ENCODE data around the gene ARRDC2. TPM values are rescaled to one million over a fixed set of nuclear protein-coding genes. Genes with fewer than 3 reads are reported as not detected.
"Not testable (repeated sequence)": the region's sequence is repeated elsewhere in the genome, so short reads cannot be mapped to it uniquely, and the experiment has no call there.

Gene ARRDC2
- total and polyA plus RNA-seq, 10 of the 15 experiments (the other 5 are each of a cell fraction or from before 2014, with no cell fraction given), result 0.48 to 10.1 (median 4.8) TPM

DNA sequence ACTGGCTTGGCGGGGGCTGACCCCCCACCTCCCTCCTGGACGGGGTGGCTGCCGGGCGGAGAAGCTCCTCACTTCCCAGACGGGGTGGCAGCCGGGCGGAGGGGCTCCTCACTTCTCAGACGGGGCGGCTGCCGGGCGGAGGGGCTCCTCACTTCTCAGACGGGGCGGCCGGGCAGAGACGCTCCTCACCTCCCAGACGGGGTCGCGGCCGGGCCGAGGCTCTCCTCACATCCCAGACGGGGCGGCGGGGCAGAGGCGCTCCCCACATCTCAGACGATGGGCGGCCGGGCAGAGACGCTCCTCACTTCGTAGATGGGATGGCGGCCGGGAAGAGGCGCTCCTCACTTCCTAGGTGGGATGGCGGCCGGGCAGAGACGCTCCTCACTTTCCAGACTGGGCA, 2.2 kb upstream of the ARRDC2 start:
- H3K4me3 ChIP-seq; ATAC-seq; in situ Hi-C loops (cut with MboI); H3K27me3 ChIP-seq (replicated peaks in 1 of 2; ENCODE audit: control insufficient read depth in 2 of 2, insufficient read depth in 2 of 2, low read length in 1 of 2); H3K36me3 ChIP-seq (ENCODE audit: control insufficient read depth in 2 of 2, insufficient read depth in 2 of 2, low read length in 1 of 2); RAD21 ChIA-PET (ENCODE audit: unreplicated experiment); H3K4me2 ChIP-seq (ENCODE audit: control insufficient read depth, insufficient read depth); H4K20me1 ChIP-seq (ENCODE audit: control insufficient read depth, insufficient read depth); H2AFZ ChIP-seq (ENCODE audit: control insufficient read depth, low read depth, low read length); BruUV-seq (replicated peaks); H3K9ac ChIP-seq (ENCODE audit: control insufficient read depth, insufficient read depth, low read length); FAIRE-seq; DNase-seq (ENCODE audit: low read depth, low spot score); H3K9me3 ChIP-seq (replicated peaks; ENCODE audit: control insufficient read depth, insufficient read depth, low read length); H3K27ac ChIP-seq (ENCODE audit: control insufficient read depth, insufficient read depth): not testable (repeated sequence)
- Histone ChIP-seq H3K4me1 (ENCODE audit: control insufficient read depth, insufficient read depth, low read length) (peaks cover 24% of the 10 kb centered on the region), H3K79me2 (ENCODE audit: control insufficient read depth, insufficient read depth, low read length) (peaks cover 10% of the 10 kb centered on the region)
- ChIA-PET SMC1A (ENCODE audit: uncharacterized antibody, unreplicated experiment) (interaction anchor here (1.0 kb wide), 1 partner anchor 56 kb away, joined by 3 read pairs; no protein-coding TSS in a partner anchor), CTCF (interaction anchor here (3.7 kb wide), 1 partner anchor 53 kb away, joined by 81 read pairs; no protein-coding TSS in a partner anchor), POLR2A (interaction anchor here (0.6 kb wide), 1 partner anchor 101 kb away, joined by 3 read pairs; no protein-coding TSS in a partner anchor)
- intact Hi-C loops (cut with micrococcal nuclease; ENCODE audit: unreplicated experiment), result loop anchor here (2.0 kb wide), 2 partner anchors 103 to 163 kb away; no protein-coding TSS in a partner anchor
- 94% methylated on average over 19 of the region's 35 CpGs for WGBS (ENCODE audit: insufficient coverage, insufficient replicate concordance, low lambda C conversion rate, missing lambda C conversion rate)

DNA sequence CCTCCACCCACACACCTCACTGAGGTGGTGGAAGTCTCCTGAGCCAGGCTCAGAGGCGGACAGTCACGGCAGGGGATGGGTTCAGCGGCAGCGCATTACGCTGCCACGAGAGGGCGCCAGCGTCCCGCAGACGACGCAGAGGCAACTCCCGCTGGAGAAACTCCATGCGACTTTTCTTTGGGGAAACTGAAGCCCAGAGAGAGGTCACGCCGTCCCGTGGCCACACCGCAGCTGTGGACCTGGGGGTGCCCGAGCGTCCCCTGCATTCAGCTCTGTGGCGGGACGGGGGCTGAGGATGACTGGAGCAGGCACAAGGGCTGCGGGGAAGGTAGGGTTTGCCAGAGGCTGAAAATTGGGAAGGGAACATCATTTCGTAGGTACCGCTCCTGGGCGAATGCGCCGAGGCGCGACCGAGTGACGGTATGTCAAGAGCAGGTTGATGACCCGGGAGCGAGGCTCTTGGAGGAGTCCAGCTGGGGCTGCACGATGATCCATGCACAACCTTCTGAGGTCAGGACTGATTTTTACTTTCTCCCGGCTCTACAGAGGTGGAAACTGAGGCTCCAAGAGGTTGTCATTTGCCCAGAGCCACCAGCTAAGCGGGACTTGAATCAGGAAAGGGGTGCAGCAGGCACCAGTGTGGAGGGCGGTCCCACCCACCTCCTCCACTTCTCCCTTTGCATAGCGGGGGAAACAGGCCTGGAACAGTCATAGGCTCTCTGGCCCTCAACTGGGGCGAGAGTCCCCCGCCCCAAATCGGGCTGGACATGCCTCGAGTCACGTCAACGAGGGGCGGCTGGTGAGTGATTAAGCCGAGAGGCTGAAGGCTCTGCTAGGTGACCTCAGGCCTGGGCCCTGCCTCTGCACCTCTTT, 690 bp upstream of the ARRDC2 start:
- peaks cover 22% of the 10 kb centered on the region for H3K4me1 ChIP-seq (ENCODE audit: control insufficient read depth, insufficient read depth, low read length)
- in situ Hi-C loops (cut with MboI), result no loop called here
- peaks cover 3% of the 10 kb centered on the region for H3K79me2 ChIP-seq (ENCODE audit: control insufficient read depth, insufficient read depth, low read length)
- ATAC-seq (peak; percentile 95), DNase-seq (ENCODE audit: low read depth, low spot score) (no peak), FAIRE-seq (peak; percentile 96)
- intact Hi-C loops (cut with micrococcal nuclease; ENCODE audit: unreplicated experiment), result loop anchor here (1.0 to 2.0 kb wide), 3 partner anchors 51 to 162 kb away; no protein-coding TSS in a partner anchor
- H3K9ac ChIP-seq (ENCODE audit: control insufficient read depth, insufficient read depth, low read length), result no peak overlapping the region
- H3K36me3 ChIP-seq (ENCODE audit: control insufficient read depth in 2 of 2, insufficient read depth in 2 of 2, low read length in 1 of 2), result peaks cover 7 to 9% of the 10 kb centered on the region in 2 experiments
- no peak overlapping the region for H3K27ac ChIP-seq (ENCODE audit: control insufficient read depth, insufficient read depth)
- H3K27me3 ChIP-seq (replicated peaks in 1 of 2; ENCODE audit: control insufficient read depth in 2 of 2, insufficient read depth in 2 of 2, low read length in 1 of 2), result no peaks in the 10 kb centered on the region
- no TSS peak for BruUV-seq (replicated peaks)
- H2AFZ ChIP-seq (ENCODE audit: control insufficient read depth, low read depth, low read length), result no peak overlapping the region
- peak overlapping the region; percentile 45 for H3K4me3 ChIP-seq
- peak overlapping the region; percentile 75 for H3K4me2 ChIP-seq (ENCODE audit: control insufficient read depth, insufficient read depth)
- CTCF ChIA-PET, result interaction anchor here (0.7 to 3.7 kb wide), 11 partner anchors 13 to 243 kb away, joined by 3 to 81 read pairs (median 4); partner anchors contain the start of gene PIK3R2
- RAD21 ChIA-PET (ENCODE audit: unreplicated experiment), result interaction anchor here (1.0 to 1.7 kb wide), 7 partner anchors 13 to 161 kb away, joined by 3 to 7 read pairs (median 6); no protein-coding TSS in a partner anchor
- H4K20me1 ChIP-seq (ENCODE audit: control insufficient read depth, insufficient read depth), result no peaks in the 10 kb centered on the region
- WGBS (ENCODE audit: insufficient coverage, insufficient replicate concordance, low lambda C conversion rate, missing lambda C conversion rate), result 3% methylated on average over 38 of the region's 46 CpGs
- H3K9me3 ChIP-seq (replicated peaks; ENCODE audit: control insufficient read depth, insufficient read depth, low read length), result no peaks in the 10 kb centered on the region
- POLR2A ChIA-PET, result interaction anchor here (0.6 to 1.4 kb wide), 3 partner anchors 55 to 167 kb away, joined by 3 to 7 read pairs (median 3); no protein-coding TSS in a partner anchor
- SMC1A ChIA-PET (ENCODE audit: uncharacterized antibody, unreplicated experiment), result interaction anchor here (0.6 to 2.0 kb wide), 11 partner anchors 17 to 218 kb away, joined by 3 to 21 read pairs (median 4); no protein-coding TSS in a partner anchor
- TF ChIP-seq HDGF (IDR thresholded peaks at IDR 0.05) (no peak), SREBF2 (IDR thresholded peaks at IDR 0.05; ENCODE audit: low read length) (no peak), ATF7 (IDR thresholded peaks at IDR 0.05; ENCODE audit: low read depth) (no peak), TCF12 (IDR thresholded peaks at IDR 0.05; ENCODE audit: low read depth, low read length) (no peak), ESRRA (IDR thresholded peaks at IDR 0.05; ENCODE audit: low read length) (no peak), STAT3 (IDR thresholded peaks at IDR 0.05; ENCODE audit: low read depth, low read length) (no peak), IRF4 (IDR thresholded peaks at IDR 0.05; ENCODE audit: low read depth, low read length) (peak; percentile 67; the same call in 1 of the 2 replicates), HCFC1 (IDR thresholded peaks at IDR 0.05; ENCODE audit: low read length) (no peak), SMARCA5 (IDR thresholded peaks at IDR 0.05) (peak; percentile 64; the same call in 1 of the 2 replicates), ZSCAN29 (IDR thresholded peaks at IDR 0.05) (no peak), STAT1 (conservative IDR thresholded peaks at IDR 0.05) (0 out of 2 replicates have a peak, but pooled peaks have one; percentile 84)
- TF ChIP-seq, protein P1, sequence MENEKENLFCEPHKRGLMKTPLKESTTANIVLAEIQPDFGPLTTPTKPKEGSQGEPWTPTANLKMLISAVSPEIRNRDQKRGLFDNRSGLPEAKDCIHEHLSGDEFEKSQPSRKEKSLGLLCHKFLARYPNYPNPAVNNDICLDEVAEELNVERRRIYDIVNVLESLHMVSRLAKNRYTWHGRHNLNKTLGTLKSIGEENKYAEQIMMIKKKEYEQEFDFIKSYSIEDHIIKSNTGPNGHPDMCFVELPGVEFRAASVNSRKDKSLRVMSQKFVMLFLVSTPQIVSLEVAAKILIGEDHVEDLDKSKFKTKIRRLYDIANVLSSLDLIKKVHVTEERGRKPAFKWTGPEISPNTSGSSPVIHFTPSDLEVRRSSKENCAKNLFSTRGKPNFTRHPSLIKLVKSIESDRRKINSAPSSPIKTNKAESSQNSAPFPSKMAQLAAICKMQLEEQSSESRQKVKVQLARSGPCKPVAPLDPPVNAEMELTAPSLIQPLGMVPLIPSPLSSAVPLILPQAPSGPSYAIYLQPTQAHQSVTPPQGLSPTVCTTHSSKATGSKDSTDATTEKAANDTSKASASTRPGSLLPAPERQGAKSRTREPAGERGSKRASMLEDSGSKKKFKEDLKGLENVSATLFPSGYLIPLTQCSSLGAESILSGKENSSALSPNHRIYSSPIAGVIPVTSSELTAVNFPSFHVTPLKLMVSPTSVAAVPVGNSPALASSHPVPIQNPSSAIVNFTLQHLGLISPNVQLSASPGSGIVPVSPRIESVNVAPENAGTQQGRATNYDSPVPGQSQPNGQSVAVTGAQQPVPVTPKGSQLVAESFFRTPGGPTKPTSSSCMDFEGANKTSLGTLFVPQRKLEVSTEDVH (IDR thresholded peaks at IDR 0.05; ENCODE audit: low read depth, partially characterized antibody), result no peak

Measured in GM12878 (cell line).